Measurements from ENCODE around the gene MED7. TPM values are rescaled to one million over a fixed set of nuclear protein-coding genes. Genes with fewer than 3 reads are reported as not detected.

The MED7 gene
- total and polyA plus RNA-seq, 9 of the 15 experiments (the other 6 are each of a cell fraction or from before 2014, with no cell fraction given), result 4.5 to 38.7 (median 12.2) TPM

GRCh38 chr5:157166214-157167213, 23.8 kb upstream of the MED7 start, which contains the start of gene GARIN3 (continued):
- TF ChIP-seq GTF2E2 (tag; IDR thresholded peaks at IDR 0.05) (no peak), ZEB2 (IDR thresholded peaks at IDR 0.05) (no peak)

- Histone ChIP-seq H3K27me3 (ENCODE audit: control insufficient read depth in 2 of 2, insufficient read depth in 2 of 2, low read length in 2 of 2) (peaks cover 9 to 35% of the 10 kb centered on the region in 2 experiments; a peak in 3 of 5 replicates), H3K9me1 (ENCODE audit: control insufficient read depth, insufficient read depth, low read length) (no peaks in the 10 kb centered on the region), H3K36me3 (ENCODE audit: control insufficient read depth, insufficient read depth, low read length) (no peaks in the 10 kb centered on the region), H3K27ac (ENCODE audit: extremely low read depth, low read depth, low read length) (no peak overlapping the region), H3K4me2 (ENCODE audit: insufficient read depth, low read length) (no peak overlapping the region), H2AFZ (ENCODE audit: low read depth, low read length) (no peak overlapping the region), H3K79me2 (ENCODE audit: control insufficient read depth, insufficient read depth, low read length) (no peaks in the 10 kb centered on the region), H3K9ac (ENCODE audit: insufficient read depth in 1 of 2, low read depth in 2 of 2, low read length in 2 of 2) (no peak overlapping the region), H3K9me3 (replicated peaks; ENCODE audit: control insufficient read depth, insufficient read depth, low read depth, low read length) (no peaks in the 10 kb centered on the region), H3K4me3 (no peak overlapping the region), H3K4me1 (replicated peaks in 1 of 2; ENCODE audit: control insufficient read depth in 2 of 2, insufficient read depth in 2 of 2, low read length in 2 of 2) (no peaks in the 10 kb centered on the region), H4K20me1 (replicated peaks; ENCODE audit: control insufficient read depth, insufficient read depth, low read length) (no peaks in the 10 kb centered on the region)
- 0% methylated on average over 14 of the region's 14 CpGs for WGBS (ENCODE audit: insufficient coverage, low coverage, missing lambda C conversion rate)
- DNase-seq (ENCODE audit: extremely low read depth in 1 of 4, low spot score in 3 of 4) (no peak), FAIRE-seq (no peak), ATAC-seq (no peak)
- no TSS peak for BruUV-seq (replicated peaks)
- POLR2A ChIA-PET, result no interaction called here
- in situ Hi-C loops (cut with MboI), result no loop called here
- intact Hi-C loops (cut with micrococcal nuclease), result no loop called here
- CTCF ChIA-PET (ENCODE audit: low intra/inter-chr PET ratio), result no interaction called here
- no peak for TF ChIP-seq GATA2 (CRISPR knock-in tag; IDR thresholded peaks at IDR 0.05)
- no peak for TF ChIP-seq NONO (IDR thresholded peaks at IDR 0.05; ENCODE audit: low read depth in 2 of 2, low read length in 1 of 2)
- TF ChIP-seq ZBTB11 (CRISPR knock-in tag; IDR thresholded peaks at IDR 0.05), result no peak
- TF ChIP-seq FIP1L1 (IDR thresholded peaks at IDR 0.05; ENCODE audit: low read depth, low read length, poor library complexity, severe bottlenecking), result no peak
- TF ChIP-seq ZNF77 (CRISPR knock-in tag; IDR thresholded peaks at IDR 0.05), result no peak
- TF ChIP-seq ID3 (CRISPR knock-in tag; IDR thresholded peaks at IDR 0.05), result no peak
- TF ChIP-seq ID3 (tag; IDR thresholded peaks at IDR 0.05), result no peak
- TF ChIP-seq HIVEP1 (CRISPR knock-in tag; IDR thresholded peaks at IDR 0.05), result no peak
- TF ChIP-seq ATF7 (IDR thresholded peaks at IDR 0.05), result no peak
- TF ChIP-seq TSHZ1 (CRISPR knock-in tag; IDR thresholded peaks at IDR 0.05), result no peak
Observed at GRCh38 chr5:157165668-157166067, 23.0 kb upstream of the MED7 start.
